ENCODE results near the gene TXNRD2.

TXNRD2 gene

GRCh38 chr22:19919701-19920363 lies 21.8 kb downstream of the TXNRD2 start:
- H3K9ac ChIP-seq (ENCODE audit: low read length in 5 of 5): no peak overlapping the region
- no peak overlapping the region for H3K4me3 ChIP-seq (ENCODE audit: low read depth in 1 of 5, low read length in 5 of 5)
- H3K27me3 ChIP-seq (ENCODE audit: control insufficient read depth in 5 of 5, insufficient read depth in 4 of 5, low read length in 5 of 5): no peaks in the 10 kb centered on the region
- H3K4me1 ChIP-seq (ENCODE audit: control insufficient read depth in 5 of 5, insufficient read depth in 5 of 5, low read length in 5 of 5): peaks cover 0 to 9% (median 0%) of the 10 kb centered on the region in 5 donors
- peaks cover 0 to 44% (median 38%) of the 10 kb centered on the region in 5 donors for H3K36me3 ChIP-seq (ENCODE audit: control insufficient read depth in 5 of 5, insufficient read depth in 5 of 5, low read length in 5 of 5)
- H3K27ac ChIP-seq (ENCODE audit: low read depth, low read length): no peak overlapping the region
- H3K9me3 ChIP-seq (ENCODE audit: control insufficient read depth in 5 of 5, low read length in 5 of 5): no peaks in the 10 kb centered on the region

- Histone ChIP-seq H3K4me1 (ENCODE audit: control insufficient read depth in 5 of 5, insufficient read depth in 5 of 5, low read length in 5 of 5) (peaks cover 0 to 9% (median 0%) of the 10 kb centered on the region in 5 donors), H3K9me3 (ENCODE audit: control insufficient read depth in 5 of 5, low read length in 5 of 5) (peaks cover 0 to 2% (median 0%) of the 10 kb centered on the region in 5 donors), H3K27ac (ENCODE audit: low read depth, low read length) (no peak overlapping the region), H3K27me3 (ENCODE audit: control insufficient read depth in 5 of 5, insufficient read depth in 4 of 5, low read length in 5 of 5) (no peaks in the 10 kb centered on the region), H3K4me3 (ENCODE audit: low read depth in 1 of 5, low read length in 5 of 5) (no peak overlapping the region), H3K36me3 (ENCODE audit: control insufficient read depth in 5 of 5, insufficient read depth in 5 of 5, low read length in 5 of 5) (peaks cover 7 to 53% (median 49%) of the 10 kb centered on the region in 5 donors), H3K9ac (ENCODE audit: low read length in 5 of 5) (no peak overlapping the region)
Measured at GRCh38 chr22:19918332-19919106, 23.1 kb downstream of the TXNRD2 start.

GRCh38 chr22:19917389-19918138 lies 24.1 kb downstream of the TXNRD2 start:
- Histone ChIP-seq H3K9me3 (ENCODE audit: control insufficient read depth in 5 of 5, low read length in 5 of 5) (peaks cover 0 to 2% (median 0%) of the 10 kb centered on the region in 5 donors), H3K27ac (ENCODE audit: low read depth, low read length) (no peak overlapping the region), H3K4me1 (ENCODE audit: control insufficient read depth in 5 of 5, insufficient read depth in 5 of 5, low read length in 5 of 5) (peaks cover 0 to 9% (median 0%) of the 10 kb centered on the region in 5 donors), H3K36me3 (ENCODE audit: control insufficient read depth in 5 of 5, insufficient read depth in 5 of 5, low read length in 5 of 5) (peaks cover 7 to 62% (median 56%) of the 10 kb centered on the region in 5 donors), H3K4me3 (ENCODE audit: low read depth in 1 of 5, low read length in 5 of 5) (no peak overlapping the region), H3K9ac (ENCODE audit: low read length in 5 of 5) (no peak overlapping the region), H3K27me3 (ENCODE audit: control insufficient read depth in 5 of 5, insufficient read depth in 4 of 5, low read length in 5 of 5) (no peaks in the 10 kb centered on the region)

GRCh38 chr22:19916941-19917340 lies 24.7 kb downstream of the TXNRD2 start:
- no peak overlapping the region for H3K9ac ChIP-seq (ENCODE audit: low read length in 5 of 5)
- H3K9me3 ChIP-seq (ENCODE audit: control insufficient read depth in 5 of 5, low read length in 5 of 5): peaks cover 0 to 2% (median 0%) of the 10 kb centered on the region in 5 donors
- peaks cover 7 to 64% (median 62%) of the 10 kb centered on the region in 5 donors for H3K36me3 ChIP-seq (ENCODE audit: control insufficient read depth in 5 of 5, insufficient read depth in 5 of 5, low read length in 5 of 5)
- H3K4me3 ChIP-seq (ENCODE audit: low read depth in 1 of 5, low read length in 5 of 5): no peak overlapping the region
- peaks cover 0 to 9% (median 0%) of the 10 kb centered on the region in 5 donors for H3K4me1 ChIP-seq (ENCODE audit: control insufficient read depth in 5 of 5, insufficient read depth in 5 of 5, low read length in 5 of 5)
- H3K27ac ChIP-seq (ENCODE audit: low read depth, low read length): no peak overlapping the region
- no peaks in the 10 kb centered on the region for H3K27me3 ChIP-seq (ENCODE audit: control insufficient read depth in 5 of 5, insufficient read depth in 4 of 5, low read length in 5 of 5)

GRCh38 chr22:19916006-19916405 lies 25.6 kb downstream of the TXNRD2 start:
- H3K9me3 ChIP-seq (ENCODE audit: control insufficient read depth in 5 of 5, low read length in 5 of 5): peaks cover 0 to 2% (median 0%) of the 10 kb centered on the region in 5 donors
- H3K4me1 ChIP-seq (ENCODE audit: control insufficient read depth in 5 of 5, insufficient read depth in 5 of 5, low read length in 5 of 5): peaks cover 0 to 9% (median 0%) of the 10 kb centered on the region in 5 donors
- no peak overlapping the region for H3K27ac ChIP-seq (ENCODE audit: low read depth, low read length)
- no peak overlapping the region for H3K9ac ChIP-seq (ENCODE audit: low read length in 5 of 5)
- no peak overlapping the region for H3K4me3 ChIP-seq (ENCODE audit: low read depth in 1 of 5, low read length in 5 of 5)
- H3K27me3 ChIP-seq (ENCODE audit: control insufficient read depth in 5 of 5, insufficient read depth in 4 of 5, low read length in 5 of 5): no peaks in the 10 kb centered on the region
- H3K36me3 ChIP-seq (ENCODE audit: control insufficient read depth in 5 of 5, insufficient read depth in 5 of 5, low read length in 5 of 5): peaks cover 7 to 73% (median 69%) of the 10 kb centered on the region in 5 donors

GRCh38 chr22:19915287-19915954 lies 26.2 kb downstream of the TXNRD2 start:
- H3K4me1 ChIP-seq (ENCODE audit: control insufficient read depth in 5 of 5, insufficient read depth in 5 of 5, low read length in 5 of 5): peaks cover 0 to 9% (median 0%) of the 10 kb centered on the region in 5 donors
- H3K36me3 ChIP-seq (ENCODE audit: control insufficient read depth in 5 of 5, insufficient read depth in 5 of 5, low read length in 5 of 5): peaks cover 7 to 75% (median 71%) of the 10 kb centered on the region in 5 donors
- H3K9ac ChIP-seq (ENCODE audit: low read length in 5 of 5): no peak overlapping the region
- no peak overlapping the region for H3K4me3 ChIP-seq (ENCODE audit: low read depth in 1 of 5, low read length in 5 of 5)
- H3K27ac ChIP-seq (ENCODE audit: low read depth, low read length): no peak overlapping the region
- peaks cover 0 to 2% (median 0%) of the 10 kb centered on the region in 5 donors for H3K9me3 ChIP-seq (ENCODE audit: control insufficient read depth in 5 of 5, low read length in 5 of 5)
- no peaks in the 10 kb centered on the region for H3K27me3 ChIP-seq (ENCODE audit: control insufficient read depth in 5 of 5, insufficient read depth in 4 of 5, low read length in 5 of 5)

- no peak overlapping the region for H3K27ac ChIP-seq (ENCODE audit: low read depth, low read length)
Measured at GRCh38 chr22:19914201-19914943, 27.2 kb downstream of the TXNRD2 start.

GRCh38 chr22:19913337-19913936 lies 28.2 kb downstream of the TXNRD2 start:
- Histone ChIP-seq H3K9me3 (ENCODE audit: control insufficient read depth in 5 of 5, low read length in 5 of 5) (peaks cover 0 to 2% (median 0%) of the 10 kb centered on the region in 5 donors), H3K27me3 (ENCODE audit: control insufficient read depth in 5 of 5, insufficient read depth in 4 of 5, low read length in 5 of 5) (no peaks in the 10 kb centered on the region), H3K4me1 (ENCODE audit: control insufficient read depth in 5 of 5, insufficient read depth in 5 of 5, low read length in 5 of 5) (peaks cover 0 to 9% (median 0%) of the 10 kb centered on the region in 5 donors), H3K27ac (ENCODE audit: low read depth, low read length) (no peak overlapping the region), H3K4me3 (ENCODE audit: low read depth in 1 of 5, low read length in 5 of 5) (no peak overlapping the region), H3K36me3 (ENCODE audit: control insufficient read depth in 5 of 5, insufficient read depth in 5 of 5, low read length in 5 of 5) (peaks cover 7 to 74% (median 70%) of the 10 kb centered on the region in 5 donors), H3K9ac (ENCODE audit: low read length in 5 of 5) (no peak overlapping the region)

More at GRCh38 chr22:19914201-19914943, 27.2 kb downstream of the TXNRD2 start:
- Histone ChIP-seq H3K4me3 (ENCODE audit: low read depth in 1 of 5, low read length in 5 of 5) (no peak overlapping the region), H3K9me3 (ENCODE audit: control insufficient read depth in 5 of 5, low read length in 5 of 5) (peaks cover 0 to 2% (median 0%) of the 10 kb centered on the region in 5 donors), H3K36me3 (ENCODE audit: control insufficient read depth in 5 of 5, insufficient read depth in 5 of 5, low read length in 5 of 5) (peaks cover 7 to 78% (median 72%) of the 10 kb centered on the region in 5 donors), H3K9ac (ENCODE audit: low read length in 5 of 5) (no peak overlapping the region), H3K27me3 (ENCODE audit: control insufficient read depth in 5 of 5, insufficient read depth in 4 of 5, low read length in 5 of 5) (no peaks in the 10 kb centered on the region), H3K4me1 (ENCODE audit: control insufficient read depth in 5 of 5, insufficient read depth in 5 of 5, low read length in 5 of 5) (peaks cover 0 to 9% (median 0%) of the 10 kb centered on the region in 5 donors)
